Cardiac septum (tissue), 1 donor: Measurements from ENCODE around the gene QARS1. TPM values are rescaled to one million over a fixed set of nuclear protein-coding genes. Genes with fewer than 3 reads are reported as not detected.

Source experiments
- DNase-seq: peaks from one replicate; pipeline ENCODE4 v3.0.0-alpha.2; 2020; ENCODE audit warnings: low spot score
- intact Hi-C: fragments of 100-400 bp; cut with DNase I; formaldehyde crosslinking; loops from one replicate; pipeline ENCODE4 v1.14.0; 2022
- total RNA-seq: library from RNA; stranded (reverse); fragmentation: NEBNext Ultra II Directional; extraction: Animal tissue kit (Norgen Biotek cat#: 25700); gene quantifications from one replicate; pipeline ENCODE4 v1.2.1, GENCODE V29; 2021
- donor health status: DM: no; HTN: no; CAD: no.

QARS1 gene
- total RNA-seq, 1 donor from 2014 or later: 149 TPM

- intact Hi-C loops: no loop called here
- DNase-seq: no peak
Measured at GRCh38 chr3:49122022-49122421, 17.5 kb upstream of the QARS1 start.

DNA sequence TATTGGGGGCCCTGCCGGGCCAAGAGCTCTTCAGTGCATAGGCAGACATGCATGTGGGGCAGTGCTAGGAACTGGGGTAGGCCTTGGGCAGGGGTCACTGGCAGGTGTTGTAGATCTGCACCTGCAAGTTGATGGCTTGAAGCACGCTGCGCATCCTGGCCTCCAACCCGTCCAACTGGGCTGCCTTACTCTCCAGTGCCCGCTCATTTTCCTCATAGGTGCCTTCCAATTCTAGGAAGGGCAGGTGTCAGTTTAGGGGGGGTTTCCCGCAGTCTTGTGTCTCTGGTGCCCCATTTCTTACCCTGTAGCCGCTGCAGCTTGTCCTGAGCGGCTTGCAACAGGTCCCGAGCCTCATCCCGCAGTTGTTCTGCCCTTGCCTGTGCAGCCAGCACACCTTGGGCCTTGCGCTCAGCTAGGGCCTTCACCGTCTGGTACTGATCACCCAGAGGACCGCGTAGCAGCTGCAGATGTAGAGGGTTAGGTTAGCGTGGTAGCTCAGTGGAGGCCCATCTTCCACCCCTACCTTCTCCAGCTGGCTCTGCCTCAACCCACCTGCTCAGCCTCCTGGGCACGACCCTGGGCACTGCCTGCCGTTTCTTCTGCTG lies 16.7 kb upstream of the QARS1 start:
- DNase-seq: no peak
- intact Hi-C loops: loop anchor here (2.0 kb wide), 2 partner anchors 16 to 46 kb away; partner anchors contain the start of genes CCDC71 and QARS1

GRCh38 chr3:49120438-49121131 lies 16.0 kb upstream of the QARS1 start, which contains the start of gene USP19:
Gene USP19 (minus strand): TSS chr3:49120823. CDS start chr3:49119145, 1,678 bp downstream.
- peak; percentile 98 for DNase-seq
- intact Hi-C loops: loop anchor here (2.0 kb wide), 2 partner anchors 16 to 46 kb away; partner anchors contain the start of genes CCDC71 and QARS1

DNA sequence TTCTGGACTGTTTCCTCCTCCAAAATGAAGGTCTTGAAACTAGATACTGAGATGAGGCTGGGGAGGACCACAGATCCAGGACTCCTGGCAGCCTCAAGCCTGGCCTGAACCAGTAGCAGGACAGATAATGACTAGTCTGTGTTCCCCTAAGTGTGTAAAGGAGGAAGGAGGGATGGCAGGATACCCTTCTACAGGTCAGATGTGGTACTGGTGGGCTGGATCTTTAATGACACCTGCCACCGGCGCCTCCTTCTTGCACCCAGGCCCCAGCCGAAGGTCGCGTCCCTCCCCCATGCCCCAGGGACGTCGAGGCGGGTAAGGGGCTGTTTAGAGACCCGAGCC lies 15.5 kb upstream of the QARS1 start:
- intact Hi-C loops: loop anchor here (2.0 kb wide), 2 partner anchors 15 to 47 kb away; partner anchors contain the start of genes CCDC71 and QARS1
- DNase-seq: no peak

DNA sequence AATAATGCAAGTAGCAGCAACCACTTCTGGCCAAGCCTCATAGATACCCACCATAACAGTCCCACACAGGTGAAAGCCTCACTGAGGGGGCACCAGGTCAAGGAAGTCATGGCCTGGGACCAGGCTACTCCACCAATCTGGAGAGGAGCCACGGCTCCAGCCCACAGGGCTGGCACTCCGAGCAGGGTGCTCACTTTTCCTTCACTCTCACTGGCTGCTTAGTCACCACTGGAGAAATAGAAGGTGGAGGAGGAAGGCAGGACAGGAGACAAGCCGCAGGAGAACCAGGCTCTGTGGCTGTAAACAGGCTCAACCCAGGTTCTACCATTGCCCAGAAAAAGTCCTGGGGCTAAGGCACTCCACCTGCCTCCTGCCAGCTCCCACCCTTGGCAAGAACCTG lies 14.9 kb upstream of the QARS1 start:
- DNase-seq: no peak

GRCh38 chr3:49119036-49119435 lies 14.5 kb upstream of the QARS1 start:
- intact Hi-C loops: no loop called here

More for the DNA sequence above, 14.9 kb upstream of the QARS1 start:
- intact Hi-C loops: no loop called here

GRCh38 chr3:49112262-49112661 lies 7.7 kb upstream of the QARS1 start:
- no peak for DNase-seq
- intact Hi-C loops: no loop called here

More at GRCh38 chr3:49119036-49119435, 14.5 kb upstream of the QARS1 start:
- no peak for DNase-seq

GRCh38 chr3:49111347-49111746 lies 6.8 kb upstream of the QARS1 start:
- intact Hi-C loops: no loop called here

GRCh38 chr3:49110780-49111179 lies 6.2 kb upstream of the QARS1 start:
- intact Hi-C loops: no loop called here
- DNase-seq: no peak

More at GRCh38 chr3:49111347-49111746, 6.8 kb upstream of the QARS1 start:
- no peak for DNase-seq

GRCh38 chr3:49108346-49108745 lies 3.8 kb upstream of the QARS1 start:
- no peak for DNase-seq
- intact Hi-C loops: no loop called here

GRCh38 chr3:49104052-49104426 lies 518 bp downstream of the QARS1 start:
- no peak for DNase-seq
- intact Hi-C loops: loop anchor here (2.0 kb wide), 2 partner anchors 17 to 29 kb away; partner anchors contain the start of genes LAMB2 and USP19

DNA sequence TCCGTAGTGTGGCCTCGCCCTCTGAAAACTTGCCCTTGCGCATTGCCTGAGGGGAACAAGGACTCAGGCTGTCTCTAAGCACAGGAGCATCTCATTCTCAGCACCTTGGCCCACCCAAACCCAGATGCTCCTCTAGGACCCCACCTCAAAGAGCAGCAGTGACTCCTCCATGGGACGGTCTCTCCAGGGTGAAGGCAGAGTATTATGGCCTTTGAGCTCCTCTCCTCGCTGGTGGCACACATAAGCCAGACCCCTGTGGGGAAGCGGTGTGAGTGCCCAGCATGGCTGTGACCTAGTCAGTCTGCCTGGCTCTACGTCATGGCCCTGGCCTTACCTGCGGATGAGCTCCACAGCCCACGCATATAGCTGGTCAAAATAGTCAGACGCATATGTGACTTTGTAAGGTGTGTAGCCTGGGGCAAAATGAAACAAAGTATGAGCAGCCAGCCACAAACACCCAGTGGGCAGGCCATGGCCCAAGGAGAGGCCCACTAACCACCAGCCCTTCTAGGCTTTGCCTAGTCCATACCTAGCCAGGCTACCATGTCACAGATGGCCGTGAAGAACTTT lies 4.4 kb downstream of the QARS1 start:
- DNase-seq: no peak
- intact Hi-C loops: no loop called here

- no peak for DNase-seq
- intact Hi-C loops: no loop called here
Measured at GRCh38 chr3:49098910-49099630, 5.5 kb downstream of the QARS1 start.

- DNase-seq: no peak
- intact Hi-C loops: no loop called here
Measured at GRCh38 chr3:49098429-49098828, 6.1 kb downstream of the QARS1 start.

DNA sequence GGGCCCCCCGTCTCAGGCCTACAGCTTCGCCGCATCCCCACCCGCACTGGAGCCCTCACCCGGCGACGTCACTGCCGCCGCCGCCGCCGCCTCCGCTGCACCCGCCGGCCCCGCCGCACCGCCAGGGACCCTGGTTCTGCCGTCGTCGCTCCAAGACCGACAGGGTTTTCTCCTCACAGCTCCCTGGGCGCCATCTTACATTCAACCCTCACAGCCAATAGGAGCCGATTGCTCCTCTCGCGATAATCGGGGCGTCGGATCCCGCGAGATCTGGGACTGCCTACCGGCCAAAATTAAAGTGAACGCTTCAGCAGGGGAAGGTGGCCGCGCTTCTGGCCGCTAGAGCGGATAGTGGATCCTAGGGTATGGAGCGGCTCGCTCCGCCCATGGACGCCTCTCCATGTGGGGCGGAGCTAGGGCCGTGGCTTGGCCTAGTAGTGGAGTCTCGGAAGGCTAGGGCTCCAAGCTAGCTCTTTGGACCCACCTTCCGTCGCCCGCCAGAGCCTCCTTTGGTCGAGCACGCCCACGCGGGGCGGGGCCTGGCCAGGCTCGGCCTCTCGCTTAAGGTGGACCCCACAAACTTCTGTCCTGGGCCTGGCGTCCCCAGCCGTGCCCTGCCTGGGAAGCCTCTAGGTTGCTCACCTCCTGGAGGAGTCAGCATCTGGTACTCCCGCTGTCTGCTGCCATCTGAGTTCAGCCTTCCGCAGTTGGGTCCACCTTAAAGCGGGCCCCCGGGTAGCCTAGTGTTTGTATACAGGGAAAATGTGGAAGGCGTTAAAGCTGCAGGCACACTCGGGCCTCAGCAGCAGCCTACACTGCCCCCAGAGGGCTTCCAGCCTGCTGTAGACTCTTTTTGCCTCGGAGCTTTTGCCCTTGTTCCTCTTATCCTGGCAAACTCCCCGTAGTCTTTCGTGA lies 10.4 kb downstream of the QARS1 start, which contains the start of gene QRICH1:
QRICH1 (minus strand) TSS at position 219 of the 915 bp plus-strand sequence. CDS start 17,054 bp downstream, outside the sequence.
- intact Hi-C loops: loop anchor here (1.0 to 5.0 kb wide), 4 partner anchors 39 to 107 kb away; partner anchors contain the start of genes IMPDH2, KLHDC8B and LAMB2
- DNase-seq: peak; percentile 98

GRCh38 chr3:49092938-49093852 lies 11.4 kb downstream of the QARS1 start:
- intact Hi-C loops: loop anchor here (5.0 kb wide), 2 partner anchors 66 to 106 kb away; partner anchors contain the start of gene IMPDH2
- DNase-seq: peak; percentile 82

GRCh38 chr3:49081429-49081828 lies 23.1 kb downstream of the QARS1 start:
- intact Hi-C loops: no loop called here
- DNase-seq: no peak

- intact Hi-C loops: no loop called here
- DNase-seq: no peak
Measured at GRCh38 chr3:49079270-49079669, 25.3 kb downstream of the QARS1 start.
